Karpas-422 (cell line): ENCODE results near the gene CCDC92B. TPM values are rescaled to one million over a fixed set of nuclear protein-coding genes. Genes with fewer than 3 reads are reported as not detected.

Experiments used
- DNase-seq: peaks from one replicate; pipeline ENCODE4 v3.0.0-alpha.2; 2015
- H2AFZ ChIP-seq: fragments of 200-600 bp; sonication (generic); 2 replicates; pipeline ENCODE4 v1.6.1; 2014; ENCODE audit warnings: antibody characterized with exemption, low read length, mixed read lengths
- H3K27ac ChIP-seq: fragments of 200-600 bp; sonication (generic); 2 replicates; pipeline ENCODE4 v1.5.1; 2014; ENCODE audit warnings: mild to moderate bottlenecking, low read length, moderate library complexity
- H3K27me3 ChIP-seq: fragments of 200-600 bp; sonication (generic); 2 replicates; pipeline ENCODE4 v1.6.1; 2014; ENCODE audit warnings: low read length, mixed read lengths
- H3K36me3 ChIP-seq: fragments of 200-600 bp; sonication (generic); 2 replicates; pipeline ENCODE4 v1.6.1; 2014; ENCODE audit warnings: low read length, mixed read lengths; ENCODE audit not compliant: insufficient read depth
- H3K4me1 ChIP-seq: fragments of 200-600 bp; sonication (generic); 2 replicates; pipeline ENCODE4 v1.6.1; 2014; ENCODE audit warnings: mild to moderate bottlenecking, low read length, mixed read lengths
- H3K4me2 ChIP-seq: fragments of 200-600 bp; sonication (generic); 2 replicates; pipeline ENCODE4 v1.6.1; 2014; ENCODE audit warnings: low read length, low read depth, mild to moderate bottlenecking; ENCODE audit not compliant: poor library complexity, severe bottlenecking
- H3K4me3 ChIP-seq: fragments of 200-600 bp; sonication (generic); 2 replicates; pipeline ENCODE4 v1.5.1; 2014; ENCODE audit warnings: mild to moderate bottlenecking, antibody characterized with exemption, low read length, mixed read lengths
- H3K79me2 ChIP-seq: fragments of 200-600 bp; sonication (generic); 2 replicates; pipeline ENCODE4 v1.6.1; 2014; ENCODE audit warnings: mild to moderate bottlenecking, low read length, mixed read lengths
- H3K9ac ChIP-seq: fragments of 200-600 bp; sonication (generic); 2 replicates; pipeline ENCODE4 v1.6.0; 2014; ENCODE audit warnings: low read length
- H3K9me2 ChIP-seq: fragments of 200-600 bp; sonication (generic), shearing (Covaris generic); replicated peaks from 2 replicates; pipeline ENCODE4 v1.6.0; 2014; ENCODE audit warnings: mild to moderate bottlenecking, low read length, moderate library complexity; ENCODE audit not compliant: insufficient read depth
- H3K9me3 ChIP-seq: fragments of 300-700, 200-600 bp; sonication (generic); 2 replicates; pipeline ENCODE4 v1.6.1; 2014; ENCODE audit warnings: low read length, mixed read lengths
- H4K20me1 ChIP-seq: fragments of 200-600 bp; sonication (generic); 2 replicates; pipeline ENCODE4 v1.6.1; 2014; ENCODE audit warnings: mild to moderate bottlenecking, antibody characterized with exemption, low read length, low read depth; ENCODE audit not compliant: insufficient read depth
- total RNA-seq: library from RNA; depleted of rRNA; stranded (reverse); fragments of >200 nt; shearing (Covaris generic); gene quantifications from 2 replicates; pipeline ENCODE4 v1.2.3, GENCODE V29; 2014; ENCODE audit warnings: low replicate concordance

The CCDC92B gene
- total RNA-seq, 1 experiment from 2014 or later: not detected

- Histone ChIP-seq H3K9me2 (no peaks in the 10 kb centered on the region), H3K4me1 (no peaks in the 10 kb centered on the region), H4K20me1 (no peaks in the 10 kb centered on the region), H3K4me2 (no peak overlapping the region), H3K36me3 (no peaks in the 10 kb centered on the region), H3K9me3 (no peaks in the 10 kb centered on the region), H3K9ac (no peak overlapping the region), H3K4me3 (no peak overlapping the region), H3K27ac (no peak overlapping the region), H3K79me2 (no peaks in the 10 kb centered on the region), H2AFZ (no peak overlapping the region), H3K27me3 (no peaks in the 10 kb centered on the region)
- no peak for DNase-seq
Measured at GRCh38 chr17:2737693-2738092, 11.8 kb downstream of the CCDC92B start.

- Histone ChIP-seq H3K79me2 (no peaks in the 10 kb centered on the region), H4K20me1 (no peaks in the 10 kb centered on the region), H3K27me3 (no peaks in the 10 kb centered on the region), H2AFZ (no peak overlapping the region), H3K36me3 (no peaks in the 10 kb centered on the region), H3K4me1 (no peaks in the 10 kb centered on the region), H3K4me2 (no peak overlapping the region), H3K4me3 (no peak overlapping the region), H3K9me2 (no peaks in the 10 kb centered on the region), H3K27ac (no peak overlapping the region), H3K9ac (no peak overlapping the region), H3K9me3 (no peaks in the 10 kb centered on the region)
- DNase-seq: no peak
Measured at GRCh38 chr17:2736956-2737355, 12.5 kb downstream of the CCDC92B start.

- Histone ChIP-seq H4K20me1 (no peaks in the 10 kb centered on the region), H3K79me2 (no peaks in the 10 kb centered on the region), H3K9me3 (no peaks in the 10 kb centered on the region), H3K27ac (no peak overlapping the region), H3K4me2 (no peak overlapping the region), H3K9me2 (no peaks in the 10 kb centered on the region), H2AFZ (no peak overlapping the region), H3K9ac (no peak overlapping the region), H3K27me3 (no peaks in the 10 kb centered on the region), H3K36me3 (no peaks in the 10 kb centered on the region), H3K4me3 (no peak overlapping the region), H3K4me1 (no peaks in the 10 kb centered on the region)
- DNase-seq: no peak
Measured at GRCh38 chr17:2735896-2736295, 13.6 kb downstream of the CCDC92B start.

GRCh38 chr17:2734939-2735338, 14.5 kb downstream of the CCDC92B start:
- Histone ChIP-seq H3K27me3 (no peaks in the 10 kb centered on the region), H3K27ac (no peak overlapping the region), H3K4me1 (no peaks in the 10 kb centered on the region), H4K20me1 (no peaks in the 10 kb centered on the region), H3K9me3 (no peaks in the 10 kb centered on the region), H3K4me2 (no peak overlapping the region), H3K79me2 (no peaks in the 10 kb centered on the region), H3K36me3 (no peaks in the 10 kb centered on the region), H2AFZ (no peak overlapping the region), H3K4me3 (no peak overlapping the region), H3K9me2 (no peaks in the 10 kb centered on the region), H3K9ac (no peak overlapping the region)
- DNase-seq: no peak

GRCh38 chr17:2731807-2732206, 17.6 kb downstream of the CCDC92B start:
- no peak for DNase-seq
- Histone ChIP-seq H3K27me3 (no peaks in the 10 kb centered on the region), H3K27ac (no peak overlapping the region)

GRCh38 chr17:2730764-2731353, 18.6 kb downstream of the CCDC92B start:
- H3K9me2 ChIP-seq: no peaks in the 10 kb centered on the region
- no peaks in the 10 kb centered on the region for H3K79me2 ChIP-seq
- H3K36me3 ChIP-seq: no peaks in the 10 kb centered on the region
- H3K27me3 ChIP-seq: no peaks in the 10 kb centered on the region
- H3K4me3 ChIP-seq: no peak overlapping the region
- no peaks in the 10 kb centered on the region for H3K4me1 ChIP-seq
- H3K27ac ChIP-seq: no peak overlapping the region
- no peak overlapping the region for H3K4me2 ChIP-seq
- no peaks in the 10 kb centered on the region for H3K9me3 ChIP-seq
- H3K9ac ChIP-seq: no peak overlapping the region
- no peak for DNase-seq
- H4K20me1 ChIP-seq: no peaks in the 10 kb centered on the region
- no peak overlapping the region for H2AFZ ChIP-seq

More at GRCh38 chr17:2731807-2732206, 17.6 kb downstream of the CCDC92B start:
- Histone ChIP-seq H3K4me2 (no peak overlapping the region), H2AFZ (no peak overlapping the region), H3K4me1 (no peaks in the 10 kb centered on the region), H3K36me3 (no peaks in the 10 kb centered on the region), H3K9me3 (no peaks in the 10 kb centered on the region), H3K79me2 (no peaks in the 10 kb centered on the region), H3K9me2 (no peaks in the 10 kb centered on the region), H4K20me1 (no peaks in the 10 kb centered on the region), H3K9ac (no peak overlapping the region), H3K4me3 (no peak overlapping the region)

GRCh38 chr17:2724784-2725164, 24.7 kb downstream of the CCDC92B start:
- no peak overlapping the region for H3K4me3 ChIP-seq
- no peak for DNase-seq
- no peak overlapping the region for H3K9ac ChIP-seq

GRCh38 chr17:2723997-2724783, 25.3 kb downstream of the CCDC92B start:
- H3K4me3 ChIP-seq: no peak overlapping the region
- H2AFZ ChIP-seq: no peak overlapping the region
- H3K36me3 ChIP-seq: no peaks in the 10 kb centered on the region
- DNase-seq: no peak
- no peak overlapping the region for H3K9ac ChIP-seq
- no peaks in the 10 kb centered on the region for H3K9me3 ChIP-seq
- H3K27ac ChIP-seq: no peak overlapping the region
- H3K27me3 ChIP-seq: no peaks in the 10 kb centered on the region
- H3K79me2 ChIP-seq: no peaks in the 10 kb centered on the region
- H3K4me2 ChIP-seq: no peak overlapping the region
- H3K9me2 ChIP-seq: no peaks in the 10 kb centered on the region
- H3K4me1 ChIP-seq: no peaks in the 10 kb centered on the region
- H4K20me1 ChIP-seq: no peaks in the 10 kb centered on the region

More at GRCh38 chr17:2724784-2725164, 24.7 kb downstream of the CCDC92B start:
- no peaks in the 10 kb centered on the region for H3K4me1 ChIP-seq
- H3K4me2 ChIP-seq: no peak overlapping the region
- H3K9me2 ChIP-seq: no peaks in the 10 kb centered on the region
- no peak overlapping the region for H2AFZ ChIP-seq
- no peaks in the 10 kb centered on the region for H3K27me3 ChIP-seq
- H3K79me2 ChIP-seq: no peaks in the 10 kb centered on the region
- no peak overlapping the region for H3K27ac ChIP-seq
- H3K9me3 ChIP-seq: no peaks in the 10 kb centered on the region
- no peaks in the 10 kb centered on the region for H3K36me3 ChIP-seq
- no peaks in the 10 kb centered on the region for H4K20me1 ChIP-seq
